Mucosa of gallbladder (tissue), 1 donor: ENCODE data around the gene SLC23A2. TPM values are rescaled to one million over a fixed set of nuclear protein-coding genes. Genes with fewer than 3 reads are reported as not detected.

Experiments used
- DNase-seq: peaks from one replicate; pipeline ENCODE4 v3.0.0-alpha.2; 2020; ENCODE audit warnings: low spot score
- total RNA-seq: library from RNA; stranded (reverse); gene quantifications from one replicate; pipeline ENCODE4 v1.2.1, GENCODE V29; 2021
- donor health status: DM: no; HTN: no; CAD: no.

SLC23A2 gene
- total RNA-seq, 1 donor from 2014 or later: 15.1 TPM

DNA sequence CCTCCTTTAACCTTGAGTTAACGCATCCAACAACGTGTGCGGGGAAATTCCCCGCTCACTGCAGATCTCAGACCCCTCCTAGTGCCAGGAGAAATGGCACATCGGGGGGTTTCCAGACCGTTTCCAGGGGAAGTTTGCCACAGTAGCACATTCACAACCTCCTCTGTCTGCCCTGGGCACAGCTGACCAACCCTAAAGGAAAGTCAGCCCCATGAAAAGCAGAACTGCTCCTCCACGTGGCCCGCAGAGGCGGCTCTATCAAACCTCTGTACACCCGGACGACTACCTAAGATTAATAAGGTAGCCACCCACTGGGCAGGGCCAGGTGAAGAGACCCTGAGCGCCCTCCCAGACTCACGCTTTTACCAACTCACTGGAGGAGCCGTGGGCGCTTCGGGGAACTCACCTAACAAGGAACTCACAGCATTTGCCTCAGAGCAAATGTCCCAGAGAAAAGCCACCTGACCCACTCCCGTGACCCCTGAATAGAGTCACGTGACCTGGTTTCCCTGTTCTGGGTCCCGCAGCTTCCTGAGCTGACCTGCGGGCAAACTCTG lies 186.5 kb downstream of the SLC23A2 start:
- DNase-seq: peak; percentile 44

DNA sequence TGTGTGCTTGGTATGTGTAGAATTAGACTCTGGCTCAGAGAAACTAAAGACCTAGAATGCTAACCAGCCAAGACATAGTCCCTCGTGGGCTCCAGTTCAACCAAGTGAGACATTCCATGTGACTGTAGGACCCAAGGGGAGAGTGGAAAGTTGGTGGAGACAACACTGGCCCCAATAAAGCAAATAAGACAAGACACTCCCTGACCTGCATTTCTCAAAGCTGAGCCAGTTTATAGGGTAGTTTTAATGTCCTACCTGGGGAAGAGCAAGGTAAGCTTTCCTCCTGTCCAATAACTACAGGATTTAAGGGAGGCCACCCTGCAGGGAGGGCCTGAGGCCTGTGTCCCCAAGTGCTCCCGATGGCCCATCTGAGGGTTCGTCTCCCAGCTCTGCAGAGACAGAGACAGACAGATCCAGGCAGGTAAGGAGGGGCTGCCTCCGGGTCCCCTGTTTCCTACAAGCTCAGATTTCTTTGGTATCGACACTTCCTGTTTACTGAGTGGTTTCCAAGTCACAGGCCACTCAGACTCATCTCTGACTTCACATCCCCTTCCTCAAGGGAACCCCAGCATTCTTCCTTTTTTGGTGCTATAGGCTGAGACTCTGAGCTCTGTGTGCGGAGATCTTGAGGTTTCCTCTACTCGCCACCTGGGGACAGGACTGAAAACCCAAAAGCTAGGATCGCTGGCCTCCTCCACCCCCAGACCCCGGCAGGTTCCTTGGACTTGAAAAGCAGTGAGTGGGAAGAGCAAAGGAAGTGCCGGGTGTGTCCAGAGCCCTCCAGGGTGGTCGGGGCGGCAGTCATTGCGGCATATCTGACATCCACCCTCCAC lies 187.2 kb downstream of the SLC23A2 start:
- peak; percentile 39 for DNase-seq

DNA sequence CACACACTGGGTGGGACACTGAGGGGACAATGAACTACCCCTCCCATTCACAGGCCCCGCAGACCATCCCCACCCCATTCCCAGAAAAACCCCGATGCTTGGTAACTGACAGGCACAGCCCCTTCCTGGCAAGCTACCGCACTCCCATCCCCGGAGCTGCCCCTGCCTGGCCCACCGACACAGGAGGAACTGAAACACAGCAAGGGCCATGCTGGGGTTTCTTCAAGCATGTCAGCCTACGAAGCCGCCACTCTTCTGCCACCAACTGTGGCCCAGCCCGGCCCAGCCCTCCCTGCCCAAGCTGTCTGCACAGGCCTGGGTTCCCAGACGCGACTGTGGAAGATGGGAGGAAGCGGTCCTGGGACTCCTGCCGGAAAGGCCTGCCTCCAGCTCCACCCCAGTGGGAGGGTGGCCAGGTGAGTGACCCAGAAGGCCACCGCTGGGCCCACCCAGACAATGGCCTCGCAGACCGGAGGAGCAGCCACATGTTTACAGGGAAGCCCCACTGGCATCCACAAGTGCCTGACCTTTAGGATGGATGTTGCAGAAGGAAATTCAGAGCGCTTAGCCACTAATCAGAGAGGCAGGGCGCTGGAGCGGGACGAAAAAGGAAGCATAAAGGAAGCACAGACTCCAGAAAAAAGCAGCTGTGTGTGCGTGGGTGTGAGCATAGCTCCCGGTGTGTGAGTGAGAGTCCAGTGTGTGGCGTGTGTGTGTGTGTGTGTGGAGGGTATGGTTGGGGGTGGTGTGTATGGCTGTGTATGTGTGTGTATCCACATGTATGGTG lies 188.0 kb downstream of the SLC23A2 start:
- no peak for DNase-seq

DNA sequence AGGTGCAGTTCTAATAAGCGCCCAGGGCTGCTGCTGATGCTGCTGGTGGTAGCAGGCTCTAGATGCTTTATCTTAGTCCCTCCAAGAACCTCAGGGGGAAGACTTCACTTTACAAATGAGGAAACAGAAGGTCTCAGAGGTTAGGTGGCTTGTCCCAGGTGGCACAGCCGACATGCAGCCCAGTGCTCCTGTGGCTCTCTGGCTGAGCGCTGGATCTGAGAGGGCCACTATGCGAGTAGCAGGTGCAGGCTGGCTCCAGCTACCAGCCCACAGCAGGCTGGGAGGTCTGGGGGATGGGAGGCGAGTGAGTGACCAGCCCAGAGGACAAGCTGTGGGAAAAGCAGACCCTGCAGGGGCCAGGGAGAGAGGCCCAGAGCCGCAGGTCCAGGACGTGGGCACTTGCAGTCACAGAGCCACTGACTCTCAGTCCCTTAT lies 188.7 kb downstream of the SLC23A2 start:
- DNase-seq: no peak

DNA sequence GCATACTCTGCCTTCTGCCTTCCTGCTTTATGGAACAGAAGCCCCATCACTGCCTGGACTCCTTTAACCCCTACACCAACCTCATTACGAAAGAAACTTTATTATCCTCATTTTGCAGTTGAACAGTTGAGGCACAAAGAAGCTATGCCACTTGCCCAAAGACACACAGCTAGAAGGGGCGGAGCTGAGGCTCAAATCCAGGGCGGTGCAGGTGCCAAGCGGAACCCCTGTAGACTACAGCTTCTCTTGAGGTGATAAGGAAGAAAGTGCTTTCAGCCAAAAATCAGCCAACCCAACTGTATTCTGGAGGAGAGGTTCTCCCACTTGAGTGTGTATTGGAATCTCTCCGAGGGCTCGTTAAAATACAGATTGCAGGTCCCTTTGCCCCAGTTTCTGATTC lies 189.1 kb downstream of the SLC23A2 start:
- no peak for DNase-seq

DNA sequence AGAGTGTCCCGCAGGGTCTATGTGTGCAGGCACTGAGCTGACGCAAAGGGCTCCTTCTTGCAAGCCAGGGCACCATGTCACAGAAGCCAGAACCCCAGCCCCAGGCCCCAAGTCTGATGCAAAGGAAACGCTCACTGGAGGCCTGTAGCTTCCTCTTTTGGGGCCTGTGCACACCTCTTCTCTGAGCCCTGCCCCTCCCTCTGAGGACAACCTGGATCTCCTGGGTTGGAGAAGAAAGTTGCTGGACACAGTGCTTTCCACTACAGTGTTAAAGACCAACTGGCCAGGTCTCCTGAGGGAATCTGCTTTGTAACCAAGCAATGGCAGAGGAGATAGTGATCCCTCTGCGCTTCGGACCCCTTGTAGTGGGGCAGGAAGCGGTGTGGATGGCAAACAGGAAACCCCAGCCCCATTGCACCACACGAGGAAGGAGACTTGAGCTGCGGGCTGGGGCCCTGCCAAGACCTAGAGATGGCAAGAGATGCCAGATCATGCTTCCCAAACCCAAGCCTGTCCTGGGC lies 189.6 kb downstream of the SLC23A2 start:
- DNase-seq: peak; percentile 65

DNA sequence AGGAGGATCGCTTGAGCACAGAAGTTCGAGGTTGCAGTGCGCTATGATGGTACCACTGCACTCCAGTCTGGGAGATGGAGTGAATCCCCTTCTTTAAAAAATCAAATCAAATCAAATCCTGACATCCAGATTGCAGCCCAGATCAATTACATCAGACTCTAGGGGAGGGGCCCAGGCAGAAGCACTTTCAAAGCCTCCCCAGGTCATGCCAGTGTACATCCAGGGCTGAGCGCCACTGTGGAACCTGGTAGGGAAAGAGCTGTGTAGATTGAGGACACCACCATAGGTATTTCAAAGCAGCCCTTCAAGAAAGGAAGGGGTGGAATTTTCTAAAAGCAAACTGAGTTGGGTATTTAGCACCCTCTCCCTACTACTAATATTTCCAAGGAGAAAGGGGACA lies 190.1 kb downstream of the SLC23A2 start:
- no peak for DNase-seq

DNA sequence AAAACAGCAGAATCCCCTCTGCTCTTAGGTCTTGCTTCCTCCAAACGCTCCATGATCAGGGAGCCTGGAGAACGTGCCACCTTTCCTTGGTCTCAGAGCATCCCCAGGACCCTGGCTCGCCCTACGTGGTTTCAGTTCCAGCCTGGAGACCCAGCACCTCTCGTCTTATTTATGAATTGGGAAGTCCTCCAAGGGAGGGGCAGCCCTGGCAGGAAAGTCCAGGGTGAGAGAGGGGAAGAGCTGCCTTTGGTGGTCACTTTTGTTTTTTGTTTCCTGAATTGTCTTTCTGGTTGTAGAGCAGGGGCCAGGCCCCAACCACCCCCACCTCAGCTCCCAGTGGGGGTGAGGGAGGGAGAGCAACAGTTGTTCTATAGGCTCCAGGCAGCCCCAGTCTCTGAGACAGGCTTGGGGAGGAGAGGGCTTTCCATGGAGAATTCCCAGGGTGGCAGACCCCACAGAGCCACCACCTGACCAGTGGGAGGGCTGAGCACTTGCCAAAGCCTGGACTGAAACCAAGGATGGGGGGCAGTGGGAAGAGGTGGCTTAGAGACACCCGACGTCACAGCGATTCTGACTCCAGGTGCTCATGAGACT lies 190.8 kb downstream of the SLC23A2 start:
- DNase-seq: no peak

DNA sequence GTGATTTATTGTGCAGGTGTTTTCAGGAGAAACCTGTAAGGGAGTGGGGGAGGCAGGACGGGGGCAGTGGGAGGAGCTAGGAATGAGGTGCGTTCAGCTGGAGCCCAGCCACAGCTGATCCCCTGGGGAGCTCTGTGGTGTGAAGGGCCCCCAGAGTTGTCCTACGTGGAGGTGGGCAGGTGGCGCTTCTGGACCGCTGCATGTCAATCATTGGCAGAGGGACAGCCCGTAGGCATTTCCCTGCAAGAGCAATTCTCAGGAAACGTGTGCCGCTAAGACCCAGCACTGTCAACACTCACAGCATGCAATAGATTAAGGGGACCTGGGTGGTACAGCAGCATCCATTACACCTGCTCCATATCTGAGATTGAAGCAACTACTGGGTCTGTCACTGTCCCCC lies 191.6 kb downstream of the SLC23A2 start:
- DNase-seq: no peak

DNA sequence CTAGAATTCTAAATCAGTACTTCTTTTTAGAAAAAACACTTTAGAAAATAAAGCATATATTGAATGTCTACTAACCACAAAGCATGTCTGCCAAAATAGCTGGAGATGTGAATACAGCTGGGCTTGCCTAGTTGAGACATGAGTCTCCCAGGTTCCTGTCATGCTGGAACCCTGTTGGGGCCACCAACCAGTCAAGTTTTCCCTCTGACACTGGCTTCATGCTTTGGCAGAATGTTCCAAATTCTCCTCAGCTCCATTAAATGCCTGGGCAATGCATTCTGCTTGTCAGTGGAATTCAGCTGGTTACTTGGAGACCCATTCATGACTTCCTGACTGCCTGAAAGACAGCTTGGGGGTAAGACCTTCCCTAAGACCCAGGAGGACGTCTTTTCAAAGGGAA lies 192.4 kb downstream of the SLC23A2 start:
- no peak for DNase-seq

DNA sequence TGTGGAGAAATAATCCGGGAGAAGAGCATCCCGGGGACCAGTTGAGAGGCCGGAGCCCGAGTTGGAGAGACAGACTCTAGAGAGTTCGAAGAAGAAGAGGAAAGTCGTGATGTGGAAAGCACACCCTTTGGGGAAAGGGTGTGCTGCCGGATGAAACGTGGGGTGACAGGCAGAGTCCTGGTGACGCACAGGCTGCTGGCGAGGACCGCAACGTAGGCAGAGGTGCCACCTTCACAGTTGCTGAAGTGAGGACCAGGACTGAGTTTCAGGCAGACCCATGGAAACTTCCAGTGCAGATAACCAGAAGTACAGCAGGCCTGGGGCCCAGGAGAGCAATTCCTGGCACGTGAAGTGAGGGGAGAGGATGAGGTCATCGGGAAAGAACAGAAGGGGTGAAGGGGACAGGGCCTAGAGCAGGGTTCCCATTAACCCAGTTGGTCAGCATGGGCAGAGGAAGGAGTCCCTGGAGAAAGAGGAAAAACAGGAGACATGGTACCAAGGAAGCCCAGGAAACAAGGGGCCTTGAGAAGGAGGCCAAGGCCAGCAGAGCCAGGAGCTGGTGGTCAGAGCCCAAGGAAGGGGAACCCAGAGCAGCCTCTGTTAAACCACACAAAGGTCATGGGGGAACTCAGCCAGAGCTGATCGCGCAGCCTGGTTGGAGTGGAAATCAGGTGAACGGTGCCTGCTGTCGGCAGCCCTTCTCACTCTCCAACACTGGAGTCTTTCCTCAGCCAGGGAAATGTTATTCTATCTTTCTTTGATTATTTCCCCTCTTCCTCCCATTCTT lies 195.5 kb downstream of the SLC23A2 start:
- no peak for DNase-seq

DNA sequence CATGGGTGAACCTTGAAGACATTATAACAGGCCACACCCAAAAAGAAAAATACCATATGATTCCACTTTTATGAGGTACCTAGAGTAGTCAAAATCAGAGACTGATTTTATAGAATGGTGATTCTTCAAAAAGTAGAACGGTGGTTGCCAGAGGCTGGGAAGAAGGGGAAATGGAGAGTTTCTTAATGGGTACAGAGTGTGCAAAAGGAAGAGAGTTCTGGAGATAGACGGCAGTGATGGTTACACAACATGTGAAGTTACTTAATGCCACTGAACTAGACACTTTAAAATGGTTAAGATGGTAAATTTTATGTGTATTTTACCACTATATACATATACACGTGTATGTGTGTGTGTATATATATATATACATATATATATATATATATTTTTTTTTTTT lies 198.8 kb downstream of the SLC23A2 start:
- DNase-seq: no peak

Other genes with a start within 250 kb of the SLC23A2 start
- gene RASSF2, start 177.9 kb downstream of the SLC23A2 start, total RNA-seq: 20.7 TPM
- gene TMEM230, start 111.6 kb upstream of the SLC23A2 start, total RNA-seq: 107 TPM
- gene PCNA, start 118.4 kb upstream of the SLC23A2 start, total RNA-seq: 43.9 TPM
- gene CDS2, start 125.5 kb upstream of the SLC23A2 start, total RNA-seq: 53.0 TPM